Islet precursor cell (in vitro differentiated cells): ENCODE results near the gene PTPRN2.
A peak's percentile ranks its signal among the peaks of the same experiment; 100 is the strongest.
"Not testable (repeated sequence)": the region's sequence is repeated elsewhere in the genome, so short reads cannot be mapped to it uniquely, and the experiment has no call there.

Experiments used
- DNase-seq: peaks from one replicate; pipeline ENCODE4 v3.0.0-alpha.2; 2018

Gene PTPRN2

DNA sequence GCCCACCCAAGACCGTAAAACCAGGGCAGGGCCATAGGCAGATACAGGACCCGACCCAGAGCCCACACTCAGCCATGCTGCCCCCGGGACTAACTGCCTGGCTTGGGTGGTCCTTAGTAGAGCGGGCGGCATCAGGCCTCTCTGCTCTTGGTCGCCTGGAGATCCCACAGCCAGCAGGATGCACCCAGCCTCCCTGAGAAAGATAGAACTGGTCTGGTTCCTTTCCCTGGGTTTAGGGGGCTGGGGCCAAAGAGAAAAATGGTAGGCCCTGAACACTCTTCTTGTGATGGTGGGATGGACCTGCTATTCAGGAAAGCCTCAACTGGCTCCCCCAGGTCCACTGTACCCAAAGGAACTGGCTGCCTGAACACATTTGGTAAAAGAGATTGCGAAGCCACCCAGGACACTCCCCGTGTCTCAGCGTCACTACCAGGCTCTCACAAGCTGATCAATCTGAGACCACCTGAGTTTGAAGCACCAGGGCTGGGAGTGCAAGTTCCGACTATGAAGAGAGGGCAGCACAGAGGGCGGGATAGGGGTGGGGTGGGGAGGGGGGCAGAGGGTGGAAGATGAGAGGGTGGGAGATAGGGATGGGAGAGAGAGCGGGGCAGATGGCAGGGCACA lies 659.3 kb downstream of the PTPRN2 start:
- peak; percentile 31 for DNase-seq

DNA sequence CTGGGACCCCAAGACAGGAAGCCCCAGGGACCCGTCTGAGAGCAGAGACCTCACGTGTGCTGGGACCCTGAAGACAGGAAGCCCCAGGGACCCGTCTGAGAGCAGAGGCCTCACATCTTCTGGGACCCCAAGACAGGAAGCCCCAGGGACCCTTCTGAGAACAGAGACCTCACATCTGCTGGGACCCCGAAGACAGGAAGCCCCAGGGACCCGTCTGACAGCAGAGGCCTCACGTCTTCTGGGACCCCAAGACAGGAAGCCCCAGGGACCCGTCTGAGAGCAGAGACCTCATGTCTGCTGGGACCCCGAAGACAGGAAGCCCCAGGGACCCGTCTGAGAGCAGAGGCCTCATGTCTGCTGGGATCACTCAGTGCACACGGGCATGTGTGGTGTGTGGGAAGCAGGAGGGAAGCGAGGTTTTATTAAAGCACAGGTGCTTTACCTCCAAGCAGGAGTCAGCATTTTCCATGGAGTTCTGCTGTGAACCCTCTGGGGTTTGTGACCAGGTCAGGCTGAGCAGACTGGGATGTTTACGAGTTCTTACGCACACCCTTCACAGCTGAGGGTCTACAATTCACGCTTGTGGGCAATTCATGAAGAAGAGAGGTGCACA lies 660.2 kb downstream of the PTPRN2 start:
- DNase-seq: peak; percentile 22

DNA sequence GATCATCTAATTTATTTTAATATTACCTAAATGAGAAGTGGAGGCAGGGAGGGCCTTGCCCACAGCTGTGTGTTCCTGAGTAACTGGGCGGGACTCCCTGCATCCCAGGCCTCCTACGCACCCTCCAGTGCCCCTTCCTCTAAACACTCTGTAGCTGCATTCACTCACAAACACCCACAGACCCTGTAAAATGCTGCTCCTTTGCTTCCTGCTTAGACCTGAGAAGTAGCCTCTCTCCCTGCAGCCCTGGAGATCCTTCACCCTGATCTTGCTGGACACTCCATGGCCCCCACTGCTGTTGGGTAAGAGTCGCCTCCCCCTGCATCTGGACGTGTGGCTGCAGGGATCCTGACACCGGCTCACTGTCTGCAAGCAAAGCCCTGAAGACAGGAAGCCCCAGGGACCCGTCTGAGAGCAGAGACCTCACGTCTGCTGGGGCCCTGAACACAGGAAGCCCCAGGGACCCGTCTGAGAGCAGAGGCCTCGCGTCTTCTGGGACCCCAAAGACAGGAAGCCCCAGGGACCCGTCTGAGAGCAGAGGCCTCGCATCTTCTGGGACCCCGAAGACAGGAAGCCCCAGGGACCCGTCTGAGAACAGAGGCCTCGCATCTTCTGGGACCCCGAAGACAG lies 661.0 kb downstream of the PTPRN2 start:
- DNase-seq: no peak

DNA sequence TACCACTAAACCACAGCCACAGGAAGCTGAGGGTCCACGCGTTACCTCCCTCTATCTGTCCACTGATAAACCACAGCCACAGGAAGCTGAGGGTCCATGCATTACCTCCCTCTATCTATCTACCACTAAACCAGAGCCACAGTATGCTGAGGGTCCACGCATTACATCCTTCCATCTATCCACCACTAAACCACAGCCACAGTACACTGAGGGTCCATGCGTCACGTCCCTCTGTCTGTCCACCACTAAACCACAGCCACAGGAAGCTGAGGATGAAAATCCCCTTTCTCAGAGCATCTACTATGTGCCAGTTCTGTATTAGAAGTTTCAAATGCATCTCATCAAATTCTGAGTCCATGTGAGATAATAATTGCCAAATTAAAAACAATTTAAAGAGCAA lies 661.5 kb downstream of the PTPRN2 start:
- DNase-seq: peak; percentile 1

DNA sequence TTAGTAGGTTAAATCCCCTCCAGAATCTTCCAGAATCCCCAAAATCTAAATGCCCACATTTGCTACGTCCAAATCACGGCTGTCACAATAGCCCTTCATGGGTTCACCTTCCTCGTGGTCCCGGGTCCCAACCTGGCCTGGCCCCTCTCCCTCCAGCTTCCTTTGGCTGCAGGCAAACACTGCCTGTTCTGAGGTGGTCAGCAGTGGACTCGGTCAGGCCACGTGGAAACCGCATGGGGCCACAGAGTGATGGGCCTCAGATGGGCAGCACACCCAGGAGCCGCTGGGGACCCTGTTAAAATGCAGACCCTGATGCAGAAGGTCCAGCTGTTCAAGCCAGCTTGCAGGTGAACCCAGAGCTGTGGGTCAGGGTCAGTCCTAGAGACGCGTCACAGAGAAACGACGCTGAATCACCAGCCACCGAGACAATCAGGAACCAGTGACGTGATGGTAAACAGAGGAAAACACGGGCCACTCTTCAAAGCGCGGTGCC lies 662.2 kb downstream of the PTPRN2 start:
- DNase-seq: peak; percentile 44

DNA sequence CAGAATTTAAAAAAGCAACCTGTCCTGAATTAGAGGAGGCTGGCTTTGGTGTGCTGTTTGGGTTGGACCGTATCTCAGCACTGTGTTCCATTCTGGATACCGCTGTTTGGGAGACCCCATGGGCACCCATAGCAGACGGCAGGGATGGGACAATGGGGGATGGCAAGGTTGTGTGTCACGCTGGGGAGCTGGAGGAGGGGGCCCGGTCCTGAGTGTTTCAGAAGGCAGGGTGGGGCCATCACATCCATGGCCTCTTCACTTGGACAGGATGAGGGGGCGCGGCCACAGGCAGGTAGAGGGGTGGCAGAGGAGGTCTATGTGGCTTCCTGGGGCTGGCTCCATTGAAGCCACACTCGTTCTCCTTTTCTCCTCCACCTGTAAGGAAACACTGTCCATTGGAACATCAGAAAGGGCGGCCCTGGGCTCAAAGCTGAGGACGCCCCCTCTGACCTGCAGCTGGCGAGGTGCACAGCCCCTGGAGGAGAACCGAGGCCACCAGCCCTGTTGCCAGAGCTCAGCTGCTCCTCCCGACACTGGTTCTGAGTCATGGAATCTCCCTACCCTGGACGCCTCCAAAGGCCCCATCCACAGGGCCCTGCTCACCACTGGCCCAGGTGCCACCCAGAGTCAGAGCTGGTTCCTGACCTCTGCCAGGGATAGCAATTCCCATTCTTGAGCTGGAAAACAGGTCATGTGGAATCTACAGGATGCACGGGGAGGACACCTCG lies 663.6 kb downstream of the PTPRN2 start:
- peak; percentile 34 for DNase-seq

DNA sequence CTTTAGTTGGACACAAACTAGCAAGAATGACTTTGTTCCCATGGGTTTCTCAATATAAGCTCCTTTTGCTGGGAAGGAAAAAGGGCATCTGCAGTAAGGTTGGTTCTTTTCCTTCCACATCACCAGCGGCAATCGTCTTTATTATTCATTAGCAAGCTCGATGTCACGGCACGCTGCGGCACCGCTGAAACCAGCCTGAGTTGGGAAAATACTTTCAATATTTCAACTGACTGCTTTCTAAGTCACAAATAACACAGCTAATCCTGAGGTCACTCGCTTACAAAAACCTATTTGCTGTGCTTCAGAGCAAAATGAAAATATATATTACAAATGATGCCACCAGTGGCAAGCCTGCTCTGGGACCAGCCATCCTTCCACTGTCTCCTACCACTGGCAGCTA lies 665.0 kb downstream of the PTPRN2 start:
- no peak for DNase-seq

DNA sequence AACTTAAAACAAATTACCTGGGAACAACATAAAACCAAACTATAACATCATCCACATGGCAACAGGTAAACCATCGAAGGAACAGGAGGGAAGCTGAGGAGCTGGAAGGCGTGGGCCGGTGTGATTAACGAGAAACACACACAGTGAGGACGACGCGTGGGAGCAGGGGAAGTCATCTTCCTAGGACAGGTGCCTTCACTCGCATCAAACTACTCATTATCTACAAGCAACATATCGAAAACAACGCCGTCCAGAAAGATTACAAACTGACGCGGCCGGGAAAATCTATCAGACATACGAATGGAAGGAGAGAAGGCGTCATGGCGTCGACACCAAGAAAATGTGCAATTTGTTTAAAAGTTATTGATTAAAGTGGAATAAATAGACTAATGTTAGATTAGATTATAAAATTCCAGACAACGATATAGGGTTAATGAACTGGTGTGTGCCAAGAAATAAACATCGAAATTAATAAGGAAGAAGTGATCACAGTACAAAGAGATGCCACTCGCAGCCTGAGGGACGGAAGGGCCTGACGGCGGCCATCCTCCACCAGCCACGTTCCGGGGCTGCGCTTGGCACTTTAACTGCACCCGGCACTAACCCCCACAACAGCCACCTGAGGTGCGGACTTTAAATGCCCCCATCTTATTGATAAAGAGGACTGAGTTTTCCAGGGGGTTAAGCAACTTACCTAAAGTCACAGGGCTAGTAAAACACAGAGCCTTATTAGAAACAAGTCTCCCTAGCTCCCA lies 669.1 kb downstream of the PTPRN2 start:
- no peak for DNase-seq

DNA sequence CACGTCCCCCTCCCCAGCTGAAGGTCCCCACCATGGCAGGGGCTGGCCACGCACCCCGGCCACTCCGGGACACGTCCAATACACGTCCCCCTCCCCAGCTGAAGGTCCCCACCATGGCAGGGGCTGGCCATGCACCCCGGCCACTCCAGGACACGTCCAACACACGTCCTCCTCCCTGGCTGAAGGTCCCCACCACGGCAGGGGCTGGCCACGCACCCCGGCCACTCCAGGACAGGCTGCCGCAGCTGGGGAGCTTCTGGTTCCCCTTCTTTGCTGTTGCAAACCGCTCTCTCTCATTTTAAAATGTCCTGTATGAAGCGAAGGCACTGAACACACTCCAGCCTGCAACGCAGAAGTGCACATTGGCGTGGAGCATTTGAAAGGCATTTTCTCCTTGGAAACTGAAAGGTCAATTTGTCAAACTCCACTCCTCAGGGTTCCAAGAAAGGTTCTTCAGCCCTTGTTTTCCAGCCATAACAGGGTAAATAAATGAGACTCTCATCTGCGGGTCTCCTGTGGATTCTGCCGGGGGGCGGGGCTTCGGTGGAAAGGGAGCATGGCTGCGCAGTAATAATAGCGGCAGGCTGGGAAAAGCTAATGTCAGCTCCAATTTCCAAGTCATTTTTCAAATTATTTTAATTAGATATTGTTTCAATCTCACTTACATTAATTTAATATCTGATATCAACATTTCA lies 670.5 kb downstream of the PTPRN2 start:
- peak; percentile 31 for DNase-seq

DNA sequence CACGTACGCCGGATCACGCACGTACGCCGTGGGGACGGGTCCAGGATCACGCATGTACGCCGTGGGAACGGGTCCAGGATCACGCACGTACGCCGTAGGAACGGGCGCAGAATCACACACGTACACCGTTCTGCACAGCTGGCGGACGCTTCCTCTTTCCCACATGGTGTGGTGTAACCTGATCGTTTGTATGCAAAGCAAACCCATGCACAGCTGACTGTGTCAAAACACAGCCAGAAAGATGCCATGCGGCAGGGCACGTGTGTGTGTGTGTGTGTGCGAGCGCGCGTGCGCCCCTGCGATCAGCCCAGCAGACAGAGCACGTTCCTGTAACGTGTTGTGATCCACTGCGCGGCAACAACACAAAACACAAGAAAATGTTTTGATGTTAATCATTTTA lies 677.2 kb downstream of the PTPRN2 start:
- DNase-seq: no peak

DNA sequence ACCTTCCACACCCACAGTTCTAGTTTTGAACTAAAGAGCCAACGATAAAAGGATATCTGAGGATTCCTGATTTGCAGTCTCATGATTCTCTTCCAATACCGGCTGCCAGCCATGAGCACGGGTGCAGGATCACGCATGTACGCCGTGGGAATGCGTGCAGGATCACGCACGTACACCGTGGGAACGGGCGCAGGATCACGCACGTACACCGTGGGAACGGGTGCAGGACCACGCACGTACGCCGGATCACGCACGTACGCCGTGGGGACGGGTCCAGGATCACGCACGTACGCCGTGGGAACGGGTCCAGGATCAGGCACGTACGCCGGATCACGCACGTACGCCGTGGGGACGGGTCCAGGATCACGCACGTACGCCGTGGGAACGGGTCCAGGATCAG lies 677.6 kb downstream of the PTPRN2 start:
- DNase-seq: not testable (repeated sequence)

DNA sequence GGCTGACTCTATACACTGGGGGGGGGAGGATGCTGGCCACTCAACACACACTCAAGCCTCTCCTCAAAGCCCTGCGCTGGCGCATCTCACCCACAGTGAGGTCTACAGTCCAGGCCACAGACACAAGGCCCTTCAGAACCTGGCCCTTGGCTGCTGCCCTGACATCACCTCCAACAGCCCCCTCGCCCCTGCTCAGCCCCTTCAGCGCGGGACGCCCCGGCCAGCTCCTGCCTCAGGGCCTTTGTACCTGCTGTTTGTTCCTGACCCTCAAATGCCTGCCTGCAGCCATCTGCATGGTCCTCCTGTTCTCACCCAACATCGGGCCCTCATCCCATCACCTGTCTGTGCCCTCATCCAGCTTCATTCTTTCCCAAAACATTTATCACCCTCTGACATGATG lies 678.3 kb downstream of the PTPRN2 start:
- DNase-seq: no peak

DNA sequence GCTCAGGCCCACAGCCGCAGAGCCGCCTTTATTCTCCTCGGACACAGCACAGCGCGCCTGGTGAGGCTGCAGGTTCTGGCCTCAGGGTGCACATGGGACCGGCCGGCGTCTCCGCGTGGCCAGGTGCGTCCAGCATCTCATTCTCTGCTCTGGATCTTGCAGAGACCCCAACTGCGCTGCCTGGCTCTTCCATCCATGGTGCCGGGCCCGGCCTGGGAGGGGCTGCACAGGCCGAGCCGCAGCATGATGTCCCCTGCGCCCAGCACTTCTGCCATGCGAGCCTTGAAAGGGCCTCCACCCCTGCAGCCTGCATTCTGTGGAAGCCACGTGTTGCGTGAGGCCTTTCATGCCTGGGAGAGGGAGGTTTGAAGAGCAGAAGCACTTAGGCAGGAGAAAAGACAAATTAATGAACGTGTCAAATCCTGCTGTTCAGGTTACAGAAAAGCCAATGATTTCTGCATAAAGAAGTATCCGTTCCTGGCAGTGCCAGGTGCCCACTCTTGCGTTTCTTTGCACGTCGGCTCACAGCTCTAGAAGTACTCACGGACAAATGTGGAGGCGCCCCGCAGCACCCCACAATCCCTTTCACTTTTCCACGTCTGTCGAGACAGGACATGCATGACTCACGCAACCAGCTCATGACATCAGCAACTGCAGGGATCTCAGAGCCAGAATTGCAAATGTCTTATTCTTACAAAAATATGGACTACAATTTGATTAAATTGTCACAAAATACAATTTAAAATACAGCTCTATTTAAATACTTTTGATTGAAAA lies 679.4 kb downstream of the PTPRN2 start:
- DNase-seq: no peak

DNA sequence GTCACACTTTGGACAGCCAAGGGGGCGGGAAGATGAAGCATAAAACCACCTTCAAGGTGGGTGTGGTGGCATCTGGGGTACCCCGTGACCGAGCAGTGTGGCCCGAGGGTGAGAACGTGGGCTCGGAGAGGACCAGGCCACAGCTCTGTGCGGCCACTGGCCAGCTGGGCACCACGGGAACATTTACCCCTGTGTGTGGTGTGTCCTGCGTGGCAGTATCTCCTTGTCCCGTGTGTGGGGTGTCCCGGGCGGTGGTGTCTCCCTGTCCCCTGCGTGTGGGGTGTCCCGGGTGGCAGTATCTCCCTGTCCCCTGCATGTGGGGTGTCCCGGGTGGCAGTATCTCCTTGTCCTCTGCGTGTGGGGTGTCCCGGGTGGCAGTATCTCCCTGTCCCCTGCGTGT lies 680.5 kb downstream of the PTPRN2 start:
- DNase-seq: no peak

DNA sequence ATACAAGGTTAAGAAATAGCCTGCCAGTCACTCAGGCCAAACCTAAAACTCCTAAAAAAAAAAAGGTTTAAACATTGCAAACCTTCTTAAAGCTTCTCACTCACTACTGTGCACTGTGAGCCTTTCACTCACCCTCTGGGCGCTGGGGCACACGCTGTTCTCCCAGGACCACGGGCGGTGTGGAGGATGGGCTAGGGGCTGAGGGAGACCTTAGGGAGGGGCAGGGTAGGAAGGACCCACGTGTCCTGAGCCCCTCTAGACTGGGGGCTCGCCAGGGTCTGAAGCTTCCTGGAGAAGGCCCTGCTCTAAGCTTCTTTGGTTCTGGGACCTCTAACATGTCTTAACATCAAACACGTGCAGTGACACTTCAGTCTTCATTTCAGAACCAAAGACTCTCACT lies 681.0 kb downstream of the PTPRN2 start:
- DNase-seq: no peak

DNA sequence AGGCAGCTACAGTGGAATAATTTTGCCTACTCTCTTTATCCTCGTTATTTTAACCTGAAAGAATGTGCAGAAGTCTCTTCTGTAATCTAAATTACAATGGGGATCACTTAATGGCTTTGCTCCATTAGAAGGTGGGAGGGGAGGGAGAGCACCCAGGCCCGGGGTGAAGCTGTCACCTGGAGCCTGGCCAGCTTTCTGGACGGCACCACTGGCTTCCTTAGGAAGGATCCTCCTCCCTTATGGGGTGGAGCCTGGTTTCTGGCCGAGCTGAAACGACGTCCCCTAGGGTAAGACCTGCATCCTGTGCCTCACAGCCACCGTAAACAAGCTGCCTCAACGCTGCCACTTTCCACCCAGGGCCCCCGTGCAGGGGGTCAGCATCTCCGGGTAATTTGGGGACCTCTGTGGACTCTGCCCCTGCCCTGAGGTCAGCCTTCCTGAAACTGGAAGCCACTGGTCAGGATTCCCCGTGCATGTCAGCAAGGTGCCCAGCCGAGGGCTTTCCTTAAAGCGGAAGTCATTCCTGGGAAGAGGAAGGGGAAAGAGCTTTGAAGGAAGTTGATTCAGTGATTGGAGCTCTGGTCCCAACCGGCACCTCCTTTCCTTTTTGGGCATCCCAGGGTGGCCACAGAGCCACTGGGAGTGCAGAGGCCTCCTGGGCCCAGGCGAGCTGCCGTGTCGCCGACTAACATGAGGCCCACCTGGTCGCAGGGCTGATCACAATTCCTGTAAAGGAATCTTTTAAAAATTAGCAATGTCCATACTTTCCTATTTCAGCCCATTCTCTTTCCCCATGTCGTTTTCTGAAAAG lies 681.8 kb downstream of the PTPRN2 start:
- DNase-seq: no peak

DNA sequence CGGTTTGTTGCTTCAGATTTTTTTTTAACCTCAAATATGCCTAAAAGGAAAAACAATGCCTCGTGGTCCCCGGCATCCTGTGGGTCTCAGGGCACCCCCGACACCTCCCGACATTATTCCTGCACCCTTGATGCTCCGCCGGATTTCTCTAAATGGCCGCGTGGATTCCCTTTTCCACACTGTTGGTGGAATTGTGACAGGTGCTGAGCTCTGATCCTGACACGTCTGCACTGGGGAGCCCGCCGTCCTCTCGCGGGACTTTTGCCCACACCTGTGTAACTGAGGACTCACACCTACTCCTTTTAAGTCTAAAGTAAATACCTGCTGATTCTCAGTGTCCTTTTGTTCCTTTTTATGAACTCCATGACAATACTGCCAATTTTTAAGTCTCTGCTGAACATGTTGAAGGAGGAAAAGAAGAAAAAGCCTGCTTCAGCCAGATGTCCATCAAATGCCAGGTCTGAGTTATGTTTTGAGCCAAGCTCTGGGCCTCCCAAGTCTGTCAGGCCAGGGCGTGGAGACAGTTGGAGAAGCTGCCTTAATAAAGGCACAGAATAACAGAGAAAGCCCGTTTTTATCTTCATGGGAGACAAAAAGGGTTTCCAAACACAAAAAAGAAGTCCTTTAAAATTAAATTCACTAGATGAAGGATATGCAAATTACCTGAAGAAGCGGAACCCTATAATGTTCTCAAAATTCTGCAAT lies 682.6 kb downstream of the PTPRN2 start:
- no peak for DNase-seq

DNA sequence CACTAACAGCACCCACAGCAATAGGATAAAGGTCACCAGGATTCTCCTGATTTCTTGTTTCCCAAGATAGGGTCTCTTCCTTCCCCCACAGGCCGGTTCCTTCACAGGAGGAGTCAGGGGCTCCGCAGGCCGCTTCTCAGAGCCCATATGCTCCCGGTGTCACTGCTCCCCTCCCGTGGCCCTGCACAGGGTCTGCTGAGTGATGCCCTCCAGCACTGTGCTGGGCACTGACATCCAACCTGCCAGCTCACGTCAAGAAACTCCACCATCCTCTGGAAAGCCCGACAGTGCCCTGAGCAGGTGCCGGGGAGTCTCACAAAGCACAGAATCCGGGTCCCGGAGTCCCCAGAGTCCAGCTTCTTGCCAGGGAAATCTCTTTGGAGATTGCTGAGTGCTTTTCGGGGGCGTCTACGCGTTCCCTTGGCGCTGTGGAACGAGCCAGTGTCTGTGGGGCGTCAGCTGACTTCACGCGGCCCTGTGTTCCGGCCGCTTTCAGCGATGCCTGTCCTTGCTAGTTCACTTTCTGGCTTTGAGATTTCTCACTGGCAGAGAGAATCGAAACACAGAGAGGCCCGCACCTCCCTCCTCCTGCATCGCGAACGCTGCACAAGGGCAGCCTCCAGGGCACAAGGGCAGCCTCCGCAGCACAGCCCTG lies 683.3 kb downstream of the PTPRN2 start:
- DNase-seq: no peak

DNA sequence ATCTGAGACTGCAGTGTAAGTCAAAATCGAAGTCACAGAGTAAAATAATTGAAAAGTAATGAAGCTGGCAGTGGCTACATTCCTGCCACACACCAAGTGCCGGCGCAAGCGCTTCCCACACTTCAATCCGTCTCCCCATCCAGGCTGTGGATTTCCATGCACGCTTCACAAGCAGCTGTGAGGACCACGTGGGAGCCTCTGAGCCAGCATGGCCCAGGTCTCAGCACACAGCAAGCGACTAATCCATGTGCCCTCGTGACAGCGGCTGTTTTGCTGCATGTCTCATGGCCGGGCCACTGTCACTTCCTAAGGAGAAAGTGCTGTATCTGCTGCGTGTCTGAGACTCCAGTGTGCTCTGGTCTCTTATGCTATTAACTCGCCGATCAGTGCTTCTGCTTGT lies 683.9 kb downstream of the PTPRN2 start:
- DNase-seq: no peak
